OCI-LY1 (cell line): ENCODE measurements around the gene MIA2.
"Not testable (repeated sequence)": the region's sequence is repeated elsewhere in the genome, so short reads cannot be mapped to it uniquely, and the experiment has no call there.

Source experiments
- H2AFZ ChIP-seq: fragments of 200-600 bp; sonication (generic), shearing (Covaris generic); 2 replicates; pipeline ENCODE4 v1.6.0; 2014; ENCODE audit warnings: antibody characterized with exemption, mild to moderate bottlenecking, low read length
- H3F3A ChIP-seq: fragments of 200-600 bp; sonication (generic), shearing (Covaris generic); 2 replicates; pipeline ENCODE4 v1.6.0; 2014; ENCODE audit warnings: mild to moderate bottlenecking, antibody characterized with exemption, low read length, moderate library complexity; ENCODE audit not compliant: insufficient read depth
- H3K27ac ChIP-seq: fragments of 200-600 bp; sonication (generic); 2 replicates; pipeline ENCODE4 v1.5.1; 2014; ENCODE audit warnings: low read length, mixed run types, mild to moderate bottlenecking, low read depth; ENCODE audit not compliant: poor library complexity, severe bottlenecking
- H3K27me3 ChIP-seq: fragments of 200-600 bp; sonication (generic); 2 replicates; pipeline ENCODE4 v1.6.0; 2014; ENCODE audit warnings: antibody characterized with exemption, mild to moderate bottlenecking, low read length, moderate library complexity; ENCODE audit not compliant: insufficient read depth
- H3K36me3 ChIP-seq: fragments of 200-600 bp; sonication (generic); 2 replicates; pipeline ENCODE4 v1.6.1; 2014; ENCODE audit warnings: mild to moderate bottlenecking, antibody characterized with exemption, low read length, moderate library complexity, mixed read lengths; ENCODE audit not compliant: insufficient read depth
- H3K4me1 ChIP-seq: fragments of 200-600 bp; sonication (generic); 2 replicates; pipeline ENCODE4 v1.5.1; 2014; ENCODE audit warnings: mild to moderate bottlenecking, low read length, moderate library complexity; ENCODE audit not compliant: insufficient read depth, severe bottlenecking
- H3K4me2 ChIP-seq: fragments of 200-600 bp; sonication (generic), shearing (Covaris generic); 2 replicates; pipeline ENCODE4 v1.6.1; 2014; ENCODE audit warnings: low read length
- H3K4me3 ChIP-seq: fragments of 200-600 bp; sonication (generic); 2 replicates; pipeline ENCODE4 v1.5.1; 2014; ENCODE audit warnings: low read length, low read depth, mild to moderate bottlenecking, mixed read lengths; ENCODE audit not compliant: poor library complexity, severe bottlenecking
- H3K79me2 ChIP-seq: fragments of 200-600 bp; shearing (Covaris generic); 2 replicates; pipeline ENCODE4 v1.6.1; 2016; ENCODE audit warnings: mixed run types, low read length, mixed read lengths; ENCODE audit not compliant: insufficient read depth
- H3K9ac ChIP-seq: fragments of 200-600 bp; sonication (generic), shearing (Covaris generic); 2 replicates; pipeline ENCODE4 v1.6.1; 2014; ENCODE audit warnings: mild to moderate bottlenecking, low read length, mixed read lengths
- H3K9me2 ChIP-seq: fragments of 200-600 bp; sonication (generic), shearing (Covaris generic); 2 replicates; pipeline ENCODE4 v1.6.1; 2014; ENCODE audit warnings: low read depth, mild to moderate bottlenecking, low read length, mixed read lengths
- H3K9me3 ChIP-seq: fragments of 200-600 bp; shearing (Covaris generic); 2 replicates; pipeline ENCODE4 v1.6.1; 2014; ENCODE audit warnings: low read length, mixed read lengths
- H4K20me1 ChIP-seq: fragments of 200-600 bp; sonication (generic), shearing (Covaris generic); 2 replicates; pipeline ENCODE4 v1.6.0; 2016; ENCODE audit warnings: mild to moderate bottlenecking, low read length; ENCODE audit not compliant: insufficient read depth
- CTCF ChIP-seq: fragments of 200-600 bp; sonication (generic), shearing (Covaris generic); IDR thresholded peaks from 2 replicates; pipeline ENCODE4 v1.5.1; 2017; ENCODE audit warnings: mild to moderate bottlenecking, antibody characterized with exemption, low read length, moderate library complexity, mixed read lengths
- EZH2 ChIP-seq: fragments of 200-600 bp; sonication (generic), shearing (Covaris generic); IDR thresholded peaks from 2 replicates; pipeline ENCODE4 v1.8.0; 2017; ENCODE audit warnings: borderline replicate concordance, mixed run types, mild to moderate bottlenecking, antibody characterized with exemption, low read length, moderate library complexity, mixed read lengths

Gene MIA2

GRCh38 chr14:39279515-39279914 lies 45.8 kb downstream of the MIA2 start:
- Histone ChIP-seq H3K9ac (no peak overlapping the region), H3F3A (no peaks in the 10 kb centered on the region), H3K27ac (no peak overlapping the region), H3K36me3 (peaks cover 46% of the 10 kb centered on the region), H3K27me3 (no peaks in the 10 kb centered on the region), H3K9me3 (no peaks in the 10 kb centered on the region), H3K4me3 (no peak overlapping the region), H4K20me1 (no peaks in the 10 kb centered on the region), H3K4me1 (no peaks in the 10 kb centered on the region), H2AFZ (no peak overlapping the region), H3K4me2 (no peak overlapping the region), H3K9me2 (no peaks in the 10 kb centered on the region), H3K79me2 (peaks cover 18% of the 10 kb centered on the region)
- no peak for TF ChIP-seq CTCF
- TF ChIP-seq EZH2 = no peak

DNA sequence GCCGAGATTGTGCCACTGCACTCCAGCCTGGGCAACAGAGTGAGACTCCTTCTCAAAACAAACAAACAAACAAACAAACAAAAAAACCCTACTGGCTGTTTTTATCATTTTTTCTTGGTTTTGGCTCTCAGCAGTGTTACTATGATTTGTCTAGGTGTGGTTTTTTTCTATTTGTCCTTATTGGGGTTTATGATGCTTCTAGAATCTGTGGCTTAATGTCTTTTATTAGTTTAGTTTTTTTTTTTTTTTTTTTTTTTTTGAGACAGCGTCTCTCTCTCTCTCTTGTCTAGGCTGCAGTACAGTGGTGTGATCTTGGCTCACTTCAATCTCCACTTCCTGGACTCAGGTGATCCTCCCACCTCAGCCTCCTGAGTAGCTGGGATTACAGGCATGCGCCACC lies 47.0 kb downstream of the MIA2 start:
- H3K36me3 ChIP-seq = peaks cover 46% of the 10 kb centered on the region
- not testable (repeated sequence) for H3K9me2 ChIP-seq, H3F3A ChIP-seq

GRCh38 chr14:39289523-39289922 lies 55.8 kb downstream of the MIA2 start:
- Histone ChIP-seq H3K4me1 (no peaks in the 10 kb centered on the region), H3K36me3 (peaks cover 52% of the 10 kb centered on the region)
- TF ChIP-seq CTCF = no peak
- no peak for TF ChIP-seq EZH2

More for the DNA sequence above, 47.0 kb downstream of the MIA2 start:
- H3K27ac ChIP-seq, H3K9me3 ChIP-seq, H4K20me1 ChIP-seq, H3K4me2 ChIP-seq, H3K4me3 ChIP-seq, H3K9ac ChIP-seq, H3K27me3 ChIP-seq, H3K4me1 ChIP-seq, H2AFZ ChIP-seq: not testable (repeated sequence)
- H3K79me2 ChIP-seq = peaks cover 12% of the 10 kb centered on the region

GRCh38 chr14:39291701-39292100 lies 58.0 kb downstream of the MIA2 start:
- no peak overlapping the region for H3K4me3 ChIP-seq
- peaks cover 63% of the 10 kb centered on the region for H3K36me3 ChIP-seq
- no peak overlapping the region for H3K9ac ChIP-seq
- H3K79me2 ChIP-seq = no peaks in the 10 kb centered on the region
- no peaks in the 10 kb centered on the region for H3K27me3 ChIP-seq
- no peaks in the 10 kb centered on the region for H4K20me1 ChIP-seq
- no peaks in the 10 kb centered on the region for H3K9me3 ChIP-seq
- H3K4me1 ChIP-seq = no peaks in the 10 kb centered on the region
- H3K4me2 ChIP-seq = no peak overlapping the region
- no peaks in the 10 kb centered on the region for H3F3A ChIP-seq
- TF ChIP-seq CTCF = no peak
- TF ChIP-seq EZH2 = no peak
- H3K9me2 ChIP-seq = no peaks in the 10 kb centered on the region
- H3K27ac ChIP-seq = no peak overlapping the region
- no peak overlapping the region for H2AFZ ChIP-seq

More at GRCh38 chr14:39289523-39289922, 55.8 kb downstream of the MIA2 start:
- Histone ChIP-seq H3K4me2 (no peak overlapping the region), H3K9me3 (no peaks in the 10 kb centered on the region), H4K20me1 (no peaks in the 10 kb centered on the region), H3K27me3 (no peaks in the 10 kb centered on the region), H3F3A (no peaks in the 10 kb centered on the region), H3K9me2 (no peaks in the 10 kb centered on the region), H2AFZ (no peak overlapping the region), H3K9ac (no peak overlapping the region), H3K79me2 (no peaks in the 10 kb centered on the region), H3K27ac (no peak overlapping the region), H3K4me3 (no peak overlapping the region)
